Epithelial cell of proximal tubule (primary cell): Measurements from ENCODE around the gene SMAD6. TPM values are rescaled to one million over a fixed set of nuclear protein-coding genes. Genes with fewer than 3 reads are reported as not detected.

Experiments used
- DNase-seq: peaks from one replicate; pipeline ENCODE4 v3.0.0-alpha.2; 2011; ENCODE audit warnings: low read depth
- H3K4me3 ChIP-seq: 2 replicates; pipeline ENCODE4 v1.5.1; 2011; ENCODE audit warnings: low read depth, mild to moderate bottlenecking, low read length
- total RNA-seq: library from RNA; depleted of rRNA; stranded (reverse); fragments of >200 nt; gene quantifications from 2 replicates; pipeline ENCODE4 v1.2.3, GENCODE V29; 2015
- TF ChIP-seq, protein P1 (sequence below): conservative IDR thresholded peaks from 2 replicates; pipeline ENCODE4 v1.5.1; 2012; ENCODE audit warnings: low read depth, mild to moderate bottlenecking, low read length

Gene SMAD6
- total RNA-seq, 1 donor from 2014 or later, result 22.1 TPM

DNA sequence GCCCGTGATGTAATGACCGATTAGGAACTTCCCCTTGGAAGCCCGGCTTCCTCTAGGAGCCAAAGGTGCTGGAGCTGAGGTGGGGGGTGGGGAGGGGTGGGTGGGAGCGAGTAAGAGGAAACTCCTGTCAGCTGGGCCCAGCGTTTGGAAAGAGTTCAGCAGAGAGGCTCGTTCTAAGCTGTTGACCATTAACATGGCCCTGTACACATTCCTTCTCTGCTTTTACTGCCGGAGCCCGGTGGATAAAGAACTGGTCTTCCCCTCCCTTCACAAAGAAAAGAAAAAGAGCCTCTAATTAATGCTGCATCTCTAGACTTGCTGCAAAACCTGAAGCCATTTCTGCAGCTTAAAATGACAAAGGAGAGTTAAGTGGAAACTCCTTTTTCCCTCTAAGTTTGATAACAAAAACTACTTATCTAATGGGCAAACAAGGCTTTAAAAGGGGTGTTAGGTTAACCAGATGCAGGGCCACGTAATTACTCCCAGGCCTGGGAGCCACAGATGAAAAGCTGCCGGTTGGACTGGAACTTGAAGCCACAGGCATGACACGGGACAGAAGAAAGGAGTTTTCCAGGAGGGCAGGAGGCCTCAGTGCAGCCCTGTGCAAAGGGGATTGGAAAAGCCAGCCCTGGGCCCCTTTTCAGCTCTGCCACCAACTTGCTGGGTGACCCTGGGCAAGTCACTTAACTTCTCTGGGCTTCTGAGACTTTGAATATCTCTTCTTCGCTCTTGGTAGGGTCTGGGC, 71.3 kb downstream of the SMAD6 start:
- DNase-seq, result peak; percentile 75
- TF ChIP-seq, protein P1, sequence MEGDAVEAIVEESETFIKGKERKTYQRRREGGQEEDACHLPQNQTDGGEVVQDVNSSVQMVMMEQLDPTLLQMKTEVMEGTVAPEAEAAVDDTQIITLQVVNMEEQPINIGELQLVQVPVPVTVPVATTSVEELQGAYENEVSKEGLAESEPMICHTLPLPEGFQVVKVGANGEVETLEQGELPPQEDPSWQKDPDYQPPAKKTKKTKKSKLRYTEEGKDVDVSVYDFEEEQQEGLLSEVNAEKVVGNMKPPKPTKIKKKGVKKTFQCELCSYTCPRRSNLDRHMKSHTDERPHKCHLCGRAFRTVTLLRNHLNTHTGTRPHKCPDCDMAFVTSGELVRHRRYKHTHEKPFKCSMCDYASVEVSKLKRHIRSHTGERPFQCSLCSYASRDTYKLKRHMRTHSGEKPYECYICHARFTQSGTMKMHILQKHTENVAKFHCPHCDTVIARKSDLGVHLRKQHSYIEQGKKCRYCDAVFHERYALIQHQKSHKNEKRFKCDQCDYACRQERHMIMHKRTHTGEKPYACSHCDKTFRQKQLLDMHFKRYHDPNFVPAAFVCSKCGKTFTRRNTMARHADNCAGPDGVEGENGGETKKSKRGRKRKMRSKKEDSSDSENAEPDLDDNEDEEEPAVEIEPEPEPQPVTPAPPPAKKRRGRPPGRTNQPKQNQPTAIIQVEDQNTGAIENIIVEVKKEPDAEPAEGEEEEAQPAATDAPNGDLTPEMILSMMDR, result no peak

DNA sequence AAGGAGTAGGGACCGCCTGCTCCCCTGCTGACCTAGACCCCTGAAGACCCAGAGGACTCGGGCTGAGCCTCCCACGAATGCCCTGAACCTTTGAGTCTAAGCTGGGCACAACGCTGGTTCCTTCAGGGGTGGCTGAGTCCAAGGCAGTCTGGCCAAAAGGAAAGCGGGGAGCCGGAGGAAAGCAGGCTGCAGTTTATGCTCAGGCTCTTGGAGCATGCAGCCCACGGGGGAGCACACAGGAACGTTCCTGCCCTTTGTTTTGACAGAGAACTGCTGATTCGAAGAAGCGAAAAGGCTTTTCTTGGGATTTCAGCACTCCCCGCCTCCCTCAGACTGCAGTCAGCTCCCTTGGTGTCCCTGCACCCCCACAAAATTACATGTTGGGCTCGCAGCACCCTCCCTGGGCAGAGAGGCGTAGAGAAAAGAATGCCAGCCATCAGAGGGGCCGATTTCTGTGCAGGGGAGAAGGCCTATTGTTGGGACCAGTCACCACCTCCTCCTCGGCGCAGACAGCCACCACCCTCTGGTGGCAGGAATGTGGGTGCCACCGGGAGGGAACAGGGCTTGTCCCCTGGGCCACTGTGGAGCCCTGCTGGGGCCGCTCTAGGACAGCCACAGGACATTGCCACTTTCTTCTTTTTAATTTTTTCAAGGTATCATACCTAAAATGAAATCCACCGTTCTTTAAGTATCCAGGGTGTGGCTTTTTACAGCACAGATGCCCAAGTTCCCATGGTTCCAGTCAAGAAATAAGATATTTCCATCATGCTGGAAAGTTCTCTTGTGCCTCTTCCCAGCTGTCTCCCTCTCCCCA, 72.2 kb downstream of the SMAD6 start:
- TF ChIP-seq, protein P1, result peak; percentile 100
- no peak overlapping the region for H3K4me3 ChIP-seq
- no peak for DNase-seq

More for the DNA sequence above, 71.3 kb downstream of the SMAD6 start:
- no peak overlapping the region for H3K4me3 ChIP-seq

DNA sequence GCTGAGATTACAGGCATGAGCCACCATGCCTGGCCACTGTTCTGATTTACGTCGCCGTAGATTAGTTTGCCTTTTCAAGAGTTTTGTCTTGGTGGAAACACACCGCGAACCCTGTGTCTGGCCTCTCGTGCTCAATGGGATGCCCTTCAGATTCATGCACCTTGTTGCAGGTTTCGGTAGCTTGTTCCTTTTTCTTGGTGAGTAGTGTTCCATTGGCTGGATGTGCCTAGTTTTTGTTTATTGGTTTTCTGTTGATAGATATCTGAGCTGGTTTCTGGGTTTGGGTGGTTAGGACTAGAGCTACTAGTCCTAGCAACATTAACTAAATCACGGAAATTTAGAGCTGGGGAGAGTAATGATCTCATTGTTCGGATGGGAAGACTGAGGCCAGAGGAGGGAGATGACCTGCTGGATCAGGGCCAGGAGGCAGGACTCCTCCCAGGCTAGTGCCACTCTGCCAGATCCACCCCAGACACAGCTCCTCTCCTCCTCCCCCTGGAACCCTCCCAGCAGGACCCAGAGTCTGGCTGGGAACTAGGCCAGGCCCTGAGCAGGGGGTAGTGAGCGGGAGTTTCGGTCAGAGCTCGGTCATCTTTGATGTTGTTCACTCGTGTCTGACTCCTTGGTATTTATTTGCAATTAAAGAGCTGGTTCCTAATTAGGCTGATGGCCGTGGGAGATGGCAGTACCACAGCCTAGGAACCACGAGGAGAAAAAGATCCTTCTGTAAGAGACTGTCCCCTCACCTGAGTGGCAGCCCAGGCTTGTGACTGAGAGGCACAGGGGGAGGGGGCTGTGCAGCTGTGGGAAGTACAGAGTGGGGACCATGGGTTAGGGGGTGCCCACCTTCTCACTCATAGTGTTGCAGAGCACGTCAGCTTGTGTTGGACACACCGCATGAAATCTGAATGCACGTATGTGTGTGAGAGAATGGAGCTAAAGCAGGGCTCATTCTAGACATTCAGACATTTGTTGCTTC, 73.4 kb downstream of the SMAD6 start:
- TF ChIP-seq, protein P1, result no peak
- DNase-seq, result no peak
- H3K4me3 ChIP-seq, result no peak overlapping the region

DNA sequence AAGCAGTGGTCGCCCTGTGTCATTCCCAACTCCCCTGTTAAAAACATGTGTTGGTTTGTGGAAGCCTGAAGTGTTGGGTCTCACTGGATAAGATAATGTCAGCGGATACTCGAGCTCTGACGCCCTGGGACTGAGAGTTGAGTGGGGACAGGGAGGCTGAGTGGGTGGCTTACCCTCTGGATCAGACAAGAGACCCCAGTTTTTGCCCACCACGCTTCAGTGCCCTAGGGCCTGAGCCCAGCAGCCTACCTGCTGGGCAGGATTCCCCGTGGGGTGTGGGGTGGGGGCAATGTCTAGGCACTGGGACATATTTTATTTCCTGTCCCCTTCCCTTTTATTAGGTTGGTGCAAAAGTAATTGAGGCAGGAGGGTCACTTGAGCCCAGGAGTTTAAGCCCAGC, 75.0 kb downstream of the SMAD6 start:
- no peak for DNase-seq
- TF ChIP-seq, protein P1, result no peak
- H3K4me3 ChIP-seq, result no peak overlapping the region

DNA sequence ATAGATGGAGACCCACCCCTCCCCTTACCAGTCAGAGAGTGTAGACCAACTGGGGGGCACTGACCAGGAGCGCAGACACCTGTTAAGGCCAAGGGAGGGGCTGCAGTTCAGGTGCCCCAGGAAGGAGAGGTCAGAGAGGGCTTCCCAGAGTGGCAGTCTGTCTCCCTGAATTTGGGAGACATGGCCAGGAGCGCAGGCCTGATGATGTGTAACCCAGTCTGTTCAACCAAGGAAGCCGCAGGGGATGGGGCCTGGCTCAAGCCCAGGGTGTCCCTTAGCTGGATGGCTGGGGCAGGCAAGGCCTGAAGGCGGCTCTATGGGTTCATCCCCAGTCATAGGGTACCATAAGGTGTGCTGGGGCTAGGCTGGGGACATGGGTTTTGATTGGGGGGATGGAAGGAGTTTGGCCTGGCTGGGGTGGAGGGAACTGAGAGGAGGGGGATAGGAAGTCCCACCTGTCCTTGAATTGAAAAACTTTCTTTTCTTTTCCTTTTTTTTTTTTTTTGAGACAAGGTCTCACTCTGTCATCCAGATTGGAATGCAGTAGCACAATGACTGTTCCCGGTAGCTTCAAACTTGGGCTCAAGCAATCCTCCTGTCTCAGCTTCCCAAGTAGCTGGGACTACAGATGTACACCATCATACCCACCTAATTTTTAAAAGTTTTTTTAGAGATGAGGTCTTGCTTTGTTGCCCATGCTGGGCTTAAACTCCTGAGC, 75.7 kb downstream of the SMAD6 start:
- H3K4me3 ChIP-seq, result no peak overlapping the region
- TF ChIP-seq, protein P1, result no peak
- no peak for DNase-seq

DNA sequence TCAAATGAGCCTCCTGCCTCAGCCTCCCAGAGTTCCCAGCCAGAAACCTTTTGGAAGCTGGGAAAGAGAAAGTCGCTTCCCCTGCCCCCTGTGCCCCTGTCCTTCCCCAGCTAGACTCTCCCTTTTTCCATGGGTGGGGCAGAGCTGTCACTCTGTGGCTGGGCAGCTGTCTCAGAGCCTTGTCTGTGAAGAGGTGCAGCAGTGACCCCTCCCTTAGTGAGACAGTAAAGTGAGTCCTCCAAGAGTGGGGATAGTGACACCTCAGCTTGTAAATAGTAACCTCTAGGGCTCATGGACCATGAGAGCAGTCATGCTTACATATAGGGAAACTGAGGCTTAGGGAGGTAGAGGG, 76.3 kb downstream of the SMAD6 start:
- DNase-seq, result no peak
- TF ChIP-seq, protein P1, result no peak
- H3K4me3 ChIP-seq, result no peak overlapping the region
